ENCODE measurements around the gene CYP2A6. TPM values are rescaled to one million over a fixed set of nuclear protein-coding genes. Genes with fewer than 3 reads are reported as not detected.

CYP2A6 gene
- polyA plus RNA-seq, 1 of the 3 experiments (the other 2 are of a cell fraction): not detected

GRCh38 chr19:40896418-40896796 lies 46.2 kb upstream of the CYP2A6 start (continued):
- TF ChIP-seq IRF3 (IDR thresholded peaks at IDR 0.05; ENCODE audit: low read depth, low read length) (no peak), REST (IDR thresholded peaks at IDR 0.05; ENCODE audit: low read depth, low read length) (no peak)

- Histone ChIP-seq H3K4me2 (no peak overlapping the region), H3F3A (replicated peaks; ENCODE audit: insufficient read depth) (no peaks in the 10 kb centered on the region), H3K9me2 (no peaks in the 10 kb centered on the region), H3K36me3 (replicated peaks in 1 of 2; ENCODE audit: control insufficient read depth in 1 of 2, insufficient read depth in 2 of 2, low read length in 1 of 2) (no peaks in the 10 kb centered on the region), H3K9me3 (no peaks in the 10 kb centered on the region), H2AFZ (ENCODE audit: low read depth) (no peak overlapping the region), H3K9ac (no peak overlapping the region), H3K79me2 (ENCODE audit: insufficient read depth) (no peaks in the 10 kb centered on the region), H3K27me3 (ENCODE audit: insufficient read depth) (peaks cover 49% of the 10 kb centered on the region), H3K27ac (ENCODE audit: low read depth in 2 of 2, low read length in 1 of 2) (no peak overlapping the region), H3K4me1 (ENCODE audit: control insufficient read depth in 1 of 2, insufficient read depth in 2 of 2, low read depth in 1 of 2, low read length in 1 of 2) (no peaks in the 10 kb centered on the region), H4K20me1 (ENCODE audit: insufficient read depth) (no peaks in the 10 kb centered on the region), H3K4me3 (ENCODE audit: low read depth in 2 of 2, low read length in 1 of 2) (no peak overlapping the region)
- DNase-seq: no peak
- ChIA-PET CTCF (no interaction called here), POLR2A (no interaction called here)
- TF ChIP-seq USF1 (IDR thresholded peaks at IDR 0.05; ENCODE audit: borderline replicate concordance, low read depth): no peak
- no peak for TF ChIP-seq SIN3A (IDR thresholded peaks at IDR 0.05; ENCODE audit: borderline replicate concordance, low read depth, low read length)
- TF ChIP-seq GATA2 (CRISPR knock-in tag; IDR thresholded peaks at IDR 0.05): no peak
- no peak for TF ChIP-seq PBX3 (IDR thresholded peaks at IDR 0.05)
- TF ChIP-seq JUND (IDR thresholded peaks at IDR 0.05): no peak
- TF ChIP-seq RFX5 (IDR thresholded peaks at IDR 0.05; ENCODE audit: low read length): no peak
These were observed 42.9 kb upstream of the CYP2A6 start for GRCh38 chr19:40893112-40893511.

GRCh38 chr19:40889366-40889765 lies 39.1 kb upstream of the CYP2A6 start:
- 5% methylated on average over 3 of the region's 3 CpGs for WGBS (ENCODE audit: low lambda C conversion rate)
- TF ChIP-seq JUND (IDR thresholded peaks at IDR 0.05) (no peak), ZBTB33 (IDR thresholded peaks at IDR 0.05; ENCODE audit: borderline replicate concordance, low read depth) (no peak), EP300 (IDR thresholded peaks at IDR 0.05; ENCODE audit: borderline replicate concordance in 1 of 2, low read depth in 1 of 2, low read length in 1 of 2) (no peak), TAF1 (IDR thresholded peaks at IDR 0.05; ENCODE audit: borderline replicate concordance, low read depth, low read length) (no peak), ELF1 (IDR thresholded peaks at IDR 0.05) (no peak), NFIC (IDR thresholded peaks at IDR 0.05; ENCODE audit: borderline replicate concordance) (no peak), SIN3A (IDR thresholded peaks at IDR 0.05; ENCODE audit: borderline replicate concordance, low read depth, low read length) (no peak), TCF12 (IDR thresholded peaks at IDR 0.05) (no peak), YY1 (IDR thresholded peaks at IDR 0.05; ENCODE audit: low read depth) (no peak), TEAD4 (IDR thresholded peaks at IDR 0.05; ENCODE audit: borderline replicate concordance, insufficient read depth) (no peak), POLR2AphosphoS5 (IDR thresholded peaks at IDR 0.05; ENCODE audit: low read depth, low read length) (no peak), CHD2 (IDR thresholded peaks at IDR 0.05; ENCODE audit: low read length, partially characterized antibody) (no peak), RAD21 (IDR thresholded peaks at IDR 0.05; ENCODE audit: low read length) (no peak)

More at GRCh38 chr19:40889366-40889765, 39.1 kb upstream of the CYP2A6 start:
- no peak overlapping the region for H3K4me3 ChIP-seq (ENCODE audit: low read depth in 2 of 2, low read length in 1 of 2)
- H3K9me3 ChIP-seq: no peaks in the 10 kb centered on the region
- H3K4me1 ChIP-seq (ENCODE audit: control insufficient read depth in 1 of 2, insufficient read depth in 2 of 2, low read depth in 1 of 2, low read length in 1 of 2): no peaks in the 10 kb centered on the region
- H3K79me2 ChIP-seq (ENCODE audit: insufficient read depth): no peaks in the 10 kb centered on the region
- H3K36me3 ChIP-seq (replicated peaks in 1 of 2; ENCODE audit: control insufficient read depth in 1 of 2, insufficient read depth in 2 of 2, low read length in 1 of 2): no peaks in the 10 kb centered on the region
- no peak overlapping the region for H3K27ac ChIP-seq (ENCODE audit: low read depth in 2 of 2, low read length in 1 of 2)
- no peaks in the 10 kb centered on the region for H4K20me1 ChIP-seq (ENCODE audit: insufficient read depth)
- H3K9ac ChIP-seq: no peak overlapping the region
- peaks cover 49% of the 10 kb centered on the region for H3K27me3 ChIP-seq (ENCODE audit: insufficient read depth)
- H3F3A ChIP-seq (replicated peaks; ENCODE audit: insufficient read depth): no peaks in the 10 kb centered on the region
- CTCF ChIA-PET: no interaction called here
- POLR2A ChIA-PET: no interaction called here
- H3K4me2 ChIP-seq: no peak overlapping the region
- H2AFZ ChIP-seq (ENCODE audit: low read depth): no peak overlapping the region
- no peaks in the 10 kb centered on the region for H3K9me2 ChIP-seq
- no peak for DNase-seq

All from SK-N-SH (cell line).